ENCODE results near the gene OTOP1. TPM values are rescaled to one million over a fixed set of nuclear protein-coding genes. Genes with fewer than 3 reads are reported as not detected.
"Not testable (repeated sequence)": the region's sequence is repeated elsewhere in the genome, so short reads cannot be mapped to it uniquely, and the experiment has no call there.

The OTOP1 gene
- total RNA-seq, 2 experiments from 2014 or later = not detected

DNA sequence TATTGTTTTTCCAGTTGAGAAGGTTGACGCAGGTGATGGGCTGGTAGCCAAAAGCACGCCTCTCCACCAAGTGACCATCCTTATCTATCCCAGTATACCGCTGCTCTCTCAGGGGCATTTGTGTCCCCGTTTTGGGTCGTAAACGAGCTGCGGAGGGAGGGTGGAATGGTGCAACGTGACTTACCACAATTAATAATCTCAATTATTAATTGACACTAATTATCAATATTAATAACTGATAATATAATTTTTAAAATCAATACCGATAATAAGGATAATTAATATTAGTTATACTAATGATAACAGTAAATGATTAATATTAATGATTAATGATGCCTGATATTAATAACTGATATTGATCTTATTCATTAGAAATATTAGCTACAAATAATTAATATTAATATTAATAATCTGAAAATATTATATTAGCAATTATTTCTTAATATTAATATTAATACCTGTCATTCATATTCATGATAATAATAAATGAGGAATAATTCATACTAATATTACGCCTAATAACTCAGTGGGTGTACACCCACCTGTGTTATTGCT, 56.1 kb downstream of the OTOP1 start:
- TF ChIP-seq, protein P1, sequence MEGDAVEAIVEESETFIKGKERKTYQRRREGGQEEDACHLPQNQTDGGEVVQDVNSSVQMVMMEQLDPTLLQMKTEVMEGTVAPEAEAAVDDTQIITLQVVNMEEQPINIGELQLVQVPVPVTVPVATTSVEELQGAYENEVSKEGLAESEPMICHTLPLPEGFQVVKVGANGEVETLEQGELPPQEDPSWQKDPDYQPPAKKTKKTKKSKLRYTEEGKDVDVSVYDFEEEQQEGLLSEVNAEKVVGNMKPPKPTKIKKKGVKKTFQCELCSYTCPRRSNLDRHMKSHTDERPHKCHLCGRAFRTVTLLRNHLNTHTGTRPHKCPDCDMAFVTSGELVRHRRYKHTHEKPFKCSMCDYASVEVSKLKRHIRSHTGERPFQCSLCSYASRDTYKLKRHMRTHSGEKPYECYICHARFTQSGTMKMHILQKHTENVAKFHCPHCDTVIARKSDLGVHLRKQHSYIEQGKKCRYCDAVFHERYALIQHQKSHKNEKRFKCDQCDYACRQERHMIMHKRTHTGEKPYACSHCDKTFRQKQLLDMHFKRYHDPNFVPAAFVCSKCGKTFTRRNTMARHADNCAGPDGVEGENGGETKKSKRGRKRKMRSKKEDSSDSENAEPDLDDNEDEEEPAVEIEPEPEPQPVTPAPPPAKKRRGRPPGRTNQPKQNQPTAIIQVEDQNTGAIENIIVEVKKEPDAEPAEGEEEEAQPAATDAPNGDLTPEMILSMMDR (IDR thresholded peaks at IDR 0.05) = no peak
- intact Hi-C loops (cut with DNase I, micrococcal nuclease) = no loop called here
- Mint-ChIP-seq H3K9me3 (no peaks in the 10 kb centered on the region), H3K27me3 (peaks cover 49% of the 10 kb centered on the region), H3K4me1 (ENCODE audit: low read depth) (no peaks in the 10 kb centered on the region), H3K4me3 (no peak overlapping the region), H3K36me3 (ENCODE audit: low read depth) (no peaks in the 10 kb centered on the region), H3K27ac (no peak overlapping the region)
- ChIA-PET CTCF (no interaction called here), POLR2A (no interaction called here)
- no peaks in the 10 kb centered on the region for H3K4me1 ChIP-seq (ENCODE audit: insufficient read depth, low read length)
- DNase-seq = no peak
- H3K36me3 ChIP-seq (ENCODE audit: insufficient read depth, low read length) = no peaks in the 10 kb centered on the region
- no peak for ATAC-seq (ENCODE audit: poor library complexity)
- no peaks in the 10 kb centered on the region for H3K27me3 ChIP-seq (ENCODE audit: control insufficient read depth in 1 of 2, insufficient read depth in 2 of 2, low read length in 2 of 2)
- no peak overlapping the region for H3K27ac ChIP-seq (ENCODE audit: low read depth in 1 of 2, low read length in 2 of 2)
- H3K9me3 ChIP-seq (ENCODE audit: control insufficient read depth in 1 of 2, insufficient read depth in 1 of 2, low read length in 2 of 2) = no peaks in the 10 kb centered on the region
- no peak overlapping the region for H3K4me3 ChIP-seq (ENCODE audit: low read length)

DNA sequence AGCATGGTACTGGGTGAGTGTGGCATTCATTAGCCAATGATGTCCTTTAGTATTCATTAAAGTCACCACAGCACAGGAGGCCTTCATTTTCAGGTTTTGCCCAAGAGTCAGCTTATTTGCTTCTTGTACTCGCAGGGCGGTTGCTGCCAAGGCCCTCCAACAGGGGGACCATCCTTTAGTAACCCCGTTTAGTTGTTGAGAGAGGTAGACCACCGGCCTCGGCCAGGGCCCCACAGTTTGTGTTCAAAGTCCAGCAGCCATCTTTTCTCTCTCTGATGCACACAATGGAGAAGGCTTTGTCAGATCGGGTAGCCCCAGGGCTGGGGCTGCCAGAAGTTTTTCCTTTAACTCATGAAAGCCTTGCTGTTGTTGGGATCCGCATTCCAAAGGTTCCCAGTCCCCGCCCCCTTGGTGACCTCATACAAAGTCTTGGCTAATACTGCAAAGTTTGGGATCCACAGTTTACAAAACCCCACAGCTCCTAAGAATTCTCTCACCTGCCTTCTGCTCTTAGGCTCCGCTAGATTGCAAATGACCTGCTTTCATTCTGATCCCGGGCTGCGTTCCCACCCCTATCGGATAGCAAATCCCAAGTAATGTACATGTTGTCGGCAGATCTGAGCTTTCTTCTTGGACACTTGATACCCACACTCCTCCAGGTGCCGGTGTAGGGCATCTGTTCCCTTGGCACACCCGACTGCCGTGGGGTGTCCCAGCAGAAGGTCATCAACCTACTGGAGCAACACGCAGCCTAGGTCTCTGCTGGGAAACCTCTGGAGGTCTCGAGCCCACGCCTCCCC, 58.5 kb downstream of the OTOP1 start:
- H3K36me3 ChIP-seq (ENCODE audit: insufficient read depth, low read length); H3K4me3 Mint-ChIP-seq; H3K36me3 Mint-ChIP-seq (ENCODE audit: low read depth); H3K27me3 ChIP-seq (ENCODE audit: control insufficient read depth in 1 of 2, insufficient read depth in 2 of 2, low read length in 2 of 2); H3K9me3 ChIP-seq (ENCODE audit: control insufficient read depth in 1 of 2, insufficient read depth in 1 of 2, low read length in 2 of 2); H3K4me3 ChIP-seq (ENCODE audit: low read length); POLR2A ChIA-PET; CTCF ChIA-PET; H3K4me1 Mint-ChIP-seq (ENCODE audit: low read depth); H3K9me3 Mint-ChIP-seq; H3K27ac ChIP-seq (ENCODE audit: low read depth in 1 of 2, low read length in 2 of 2); H3K27ac Mint-ChIP-seq; intact Hi-C loops (cut with DNase I, micrococcal nuclease); H3K4me1 ChIP-seq (ENCODE audit: insufficient read depth, low read length); DNase-seq; ATAC-seq (ENCODE audit: poor library complexity): not testable (repeated sequence)
- peaks cover 46% of the 10 kb centered on the region for H3K27me3 Mint-ChIP-seq

DNA sequence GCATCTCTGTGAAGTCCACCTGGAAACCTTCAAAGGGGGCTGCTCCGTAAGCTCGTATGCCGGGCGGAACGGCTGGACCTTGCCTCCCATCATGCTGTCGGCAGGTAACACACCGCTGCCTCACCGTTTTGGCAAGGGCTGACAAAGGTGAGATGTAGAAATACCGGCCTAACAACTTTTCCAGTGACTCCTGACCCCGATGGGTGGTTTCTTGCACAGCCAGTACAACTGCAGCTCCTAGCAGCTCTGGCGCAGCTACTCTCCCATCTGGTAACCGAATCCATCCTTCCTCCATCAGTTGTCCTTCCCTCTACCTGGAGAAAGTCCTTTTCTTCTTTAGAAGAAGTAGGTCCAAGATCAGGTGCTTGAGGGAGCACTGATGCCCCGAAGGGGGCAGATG, 59.7 kb downstream of the OTOP1 start:
- H3K4me3 ChIP-seq (ENCODE audit: low read length); H3K27me3 ChIP-seq (ENCODE audit: control insufficient read depth in 1 of 2, insufficient read depth in 2 of 2, low read length in 2 of 2); CTCF ChIA-PET; H3K36me3 ChIP-seq (ENCODE audit: insufficient read depth, low read length); H3K4me1 ChIP-seq (ENCODE audit: insufficient read depth, low read length); ATAC-seq (ENCODE audit: poor library complexity); H3K4me3 Mint-ChIP-seq; intact Hi-C loops (cut with DNase I, micrococcal nuclease); H3K27ac Mint-ChIP-seq; H3K4me1 Mint-ChIP-seq (ENCODE audit: low read depth); H3K27ac ChIP-seq (ENCODE audit: low read depth in 1 of 2, low read length in 2 of 2); POLR2A ChIA-PET; H3K9me3 Mint-ChIP-seq; H3K36me3 Mint-ChIP-seq (ENCODE audit: low read depth); H3K9me3 ChIP-seq (ENCODE audit: control insufficient read depth in 1 of 2, insufficient read depth in 1 of 2, low read length in 2 of 2); DNase-seq: not testable (repeated sequence)
- peaks cover 41% of the 10 kb centered on the region for H3K27me3 Mint-ChIP-seq

DNA sequence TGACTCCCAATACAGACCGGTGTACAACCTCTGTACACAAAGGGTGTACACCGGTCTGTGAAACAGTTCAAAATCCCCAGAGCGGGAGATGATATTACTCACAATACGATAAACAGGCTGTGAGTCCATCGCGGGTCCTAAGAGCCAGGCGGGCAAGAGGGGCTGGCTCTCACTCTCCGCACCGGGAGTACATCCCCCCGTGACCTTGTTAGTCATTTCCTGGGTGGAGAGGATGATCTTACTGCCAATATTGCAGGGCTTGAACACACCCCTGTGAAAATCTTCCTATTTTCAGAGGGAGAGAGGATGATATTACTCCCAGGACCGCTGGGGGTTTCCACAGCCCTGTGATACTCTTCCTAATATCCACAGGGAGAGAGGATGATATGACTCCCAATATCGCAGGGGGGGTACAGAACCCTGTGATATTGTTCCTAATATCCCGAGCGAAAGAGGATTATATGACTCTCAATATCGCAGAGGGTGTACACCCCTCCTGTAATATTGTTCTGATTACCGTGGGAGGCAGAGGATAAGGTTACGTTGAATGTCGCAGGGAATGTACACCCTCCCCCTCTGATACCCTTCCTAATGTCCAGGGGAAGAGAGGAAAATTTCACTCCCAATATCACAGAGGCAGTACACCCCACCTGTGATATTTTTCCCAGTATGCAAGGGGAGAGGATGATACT, 60.9 kb downstream of the OTOP1 start:
- H3K9me3 ChIP-seq (ENCODE audit: control insufficient read depth in 1 of 2, insufficient read depth in 1 of 2, low read length in 2 of 2); H3K36me3 ChIP-seq (ENCODE audit: insufficient read depth, low read length); DNase-seq; H3K36me3 Mint-ChIP-seq (ENCODE audit: low read depth); ATAC-seq (ENCODE audit: poor library complexity); H3K27me3 ChIP-seq (ENCODE audit: control insufficient read depth in 1 of 2, insufficient read depth in 2 of 2, low read length in 2 of 2); POLR2A ChIA-PET; H3K9me3 Mint-ChIP-seq; intact Hi-C loops (cut with DNase I, micrococcal nuclease); H3K27ac Mint-ChIP-seq; H3K4me3 Mint-ChIP-seq; H3K27ac ChIP-seq (ENCODE audit: low read depth in 1 of 2, low read length in 2 of 2); H3K4me3 ChIP-seq (ENCODE audit: low read length); CTCF ChIA-PET; H3K4me1 Mint-ChIP-seq (ENCODE audit: low read depth); H3K4me1 ChIP-seq (ENCODE audit: insufficient read depth, low read length): not testable (repeated sequence)
- H3K27me3 Mint-ChIP-seq = peaks cover 35% of the 10 kb centered on the region

DNA sequence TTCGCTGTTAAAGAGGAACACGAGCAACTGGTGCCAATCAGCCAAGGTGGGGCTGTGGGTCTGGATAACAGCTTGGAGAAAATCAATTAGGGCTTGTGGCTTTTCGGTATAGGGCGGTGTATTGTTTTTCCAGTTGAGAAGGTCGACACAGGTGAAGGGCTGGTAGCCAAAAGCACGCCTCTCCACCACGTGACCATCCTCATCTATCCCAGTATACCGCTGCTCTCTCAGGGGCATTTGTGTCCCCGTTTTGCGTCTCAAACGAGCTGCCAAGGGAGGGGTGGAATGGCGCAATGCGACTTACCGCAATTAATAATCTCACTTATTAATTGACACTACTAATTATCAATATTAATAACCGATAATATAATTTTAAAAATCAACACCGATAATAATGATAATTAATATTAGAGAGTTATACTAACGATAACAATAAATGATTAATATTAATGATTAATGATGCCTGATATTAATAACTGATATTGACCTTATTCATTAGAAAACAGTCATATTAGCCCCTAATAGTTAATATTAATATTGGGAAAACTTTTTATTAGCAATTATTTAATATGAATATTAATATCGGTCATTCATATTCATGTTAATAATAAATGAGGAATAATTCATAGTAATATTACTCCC, 62.1 kb downstream of the OTOP1 start:
- H3K27me3 Mint-ChIP-seq = peaks cover 28% of the 10 kb centered on the region
- H3K36me3 Mint-ChIP-seq (ENCODE audit: low read depth); POLR2A ChIA-PET; CTCF ChIA-PET; H3K9me3 ChIP-seq (ENCODE audit: control insufficient read depth in 1 of 2, insufficient read depth in 1 of 2, low read length in 2 of 2); H3K27ac Mint-ChIP-seq; H3K4me1 ChIP-seq (ENCODE audit: insufficient read depth, low read length); H3K27me3 ChIP-seq (ENCODE audit: control insufficient read depth in 1 of 2, insufficient read depth in 2 of 2, low read length in 2 of 2); ATAC-seq (ENCODE audit: poor library complexity); DNase-seq; H3K4me3 Mint-ChIP-seq; intact Hi-C loops (cut with DNase I, micrococcal nuclease); H3K27ac ChIP-seq (ENCODE audit: low read depth in 1 of 2, low read length in 2 of 2); H3K4me1 Mint-ChIP-seq (ENCODE audit: low read depth); H3K36me3 ChIP-seq (ENCODE audit: insufficient read depth, low read length); H3K4me3 ChIP-seq (ENCODE audit: low read length); H3K9me3 Mint-ChIP-seq: not testable (repeated sequence)

DNA sequence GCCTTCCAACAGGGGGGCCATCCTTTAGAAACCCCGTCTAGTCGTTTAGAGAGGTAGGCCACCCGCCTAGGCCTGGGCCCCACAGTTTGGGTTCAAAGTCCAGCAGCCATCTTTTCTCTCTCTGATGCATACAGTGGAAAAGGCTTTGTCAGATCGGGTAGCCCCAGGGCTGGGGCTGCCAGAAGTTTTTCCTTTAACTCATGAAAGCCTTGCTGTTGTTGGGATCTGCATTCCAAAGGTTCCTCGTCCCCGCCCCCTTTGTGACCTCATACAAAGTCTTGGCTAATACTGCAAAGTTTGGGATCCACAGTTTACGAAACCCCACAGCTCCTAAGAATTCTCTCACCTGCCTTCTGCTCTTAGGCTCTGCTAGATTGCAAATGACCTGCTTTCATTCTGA, 64.5 kb downstream of the OTOP1 start:
- intact Hi-C loops (cut with DNase I, micrococcal nuclease); H3K4me3 ChIP-seq (ENCODE audit: low read length); H3K36me3 Mint-ChIP-seq (ENCODE audit: low read depth); H3K27me3 ChIP-seq (ENCODE audit: control insufficient read depth in 1 of 2, insufficient read depth in 2 of 2, low read length in 2 of 2); H3K27ac Mint-ChIP-seq; H3K27ac ChIP-seq (ENCODE audit: low read depth in 1 of 2, low read length in 2 of 2); ATAC-seq (ENCODE audit: poor library complexity); H3K4me3 Mint-ChIP-seq; H3K36me3 ChIP-seq (ENCODE audit: insufficient read depth, low read length); DNase-seq; H3K4me1 ChIP-seq (ENCODE audit: insufficient read depth, low read length); CTCF ChIA-PET; H3K9me3 Mint-ChIP-seq; POLR2A ChIA-PET; H3K9me3 ChIP-seq (ENCODE audit: control insufficient read depth in 1 of 2, insufficient read depth in 1 of 2, low read length in 2 of 2); H3K4me1 Mint-ChIP-seq (ENCODE audit: low read depth): not testable (repeated sequence)
- H3K27me3 Mint-ChIP-seq = peaks cover 11% of the 10 kb centered on the region
